Right lobe of liver (tissue), 4 donors: ENCODE results near the gene POGK.

Experiments
- CTCF ChIP-seq, 4 donors: fragments of 200-600 bp in 3 of 4; fragments of 450-650 bp in 1 of 4; IDR thresholded peaks; one replicate each; pipeline versions ENCODE4 v1.5.1 to v1.8.0; 2016 to 2022; ENCODE audit warnings: antibody characterized with exemption in 4 of 4, mild to moderate bottlenecking in 2 of 4
- POLR2A ChIP-seq: fragments of 450-650 bp; IDR thresholded peaks from one replicate; pipeline ENCODE4 v1.6.1; 2017; ENCODE audit warnings: antibody characterized with exemption, mild to moderate bottlenecking
- donor health status: DM: no; HTN: no; CAD: no.
- donor health status: DM: no; HTN: no; CAD: no.
- donor health status: DM: no; HTN: yes; CAD: no.

GRCh38 chr1:166903232-166903631, 64.0 kb downstream of the POGK start:
- TF ChIP-seq CTCF (IDR thresholded peaks at IDR 0.05): no peak
- TF ChIP-seq POLR2A: no peak
